Right lobe of liver (tissue), 4 donors: ENCODE measurements around the gene DDX6.

Source experiments
- POLR2A ChIP-seq: fragments of 450-650 bp; IDR thresholded peaks from one replicate; pipeline ENCODE4 v1.6.1; 2017; ENCODE audit warnings: antibody characterized with exemption, mild to moderate bottlenecking
- TF ChIP-seq, protein P1 (sequence below), 4 donors: fragments of 200-600 bp in 3 of 4; fragments of 450-650 bp in 1 of 4; IDR thresholded peaks; one replicate each; pipeline versions ENCODE4 v1.5.1 to v1.8.0; 2016 to 2022; ENCODE audit warnings: antibody characterized with exemption in 4 of 4, mild to moderate bottlenecking in 2 of 4
- donor health status: DM: no; HTN: no; CAD: no.
- donor health status: DM: no; HTN: no; CAD: no.
- donor health status: DM: no; HTN: yes; CAD: no.

DNA sequence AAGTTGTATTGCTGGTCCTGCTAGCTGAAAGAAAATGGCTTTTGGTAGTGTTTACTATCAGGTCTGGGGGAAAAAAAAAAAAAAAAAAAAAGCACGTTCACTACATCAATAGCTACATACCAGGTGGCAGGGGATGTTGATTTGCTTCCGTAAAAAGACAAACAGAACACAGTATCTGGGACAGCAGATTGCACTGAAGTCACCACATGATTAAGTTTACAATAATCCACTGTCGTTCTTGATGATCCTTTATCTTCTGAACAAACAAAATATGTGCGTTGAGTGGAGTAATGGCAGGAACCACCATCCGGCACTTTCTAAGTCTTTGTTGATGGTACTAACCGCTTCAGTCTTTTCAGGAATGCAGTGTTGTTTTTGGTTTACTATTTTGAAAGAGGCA lies 48.7 kb downstream of the DDX6 start:
- TF ChIP-seq, protein P1, sequence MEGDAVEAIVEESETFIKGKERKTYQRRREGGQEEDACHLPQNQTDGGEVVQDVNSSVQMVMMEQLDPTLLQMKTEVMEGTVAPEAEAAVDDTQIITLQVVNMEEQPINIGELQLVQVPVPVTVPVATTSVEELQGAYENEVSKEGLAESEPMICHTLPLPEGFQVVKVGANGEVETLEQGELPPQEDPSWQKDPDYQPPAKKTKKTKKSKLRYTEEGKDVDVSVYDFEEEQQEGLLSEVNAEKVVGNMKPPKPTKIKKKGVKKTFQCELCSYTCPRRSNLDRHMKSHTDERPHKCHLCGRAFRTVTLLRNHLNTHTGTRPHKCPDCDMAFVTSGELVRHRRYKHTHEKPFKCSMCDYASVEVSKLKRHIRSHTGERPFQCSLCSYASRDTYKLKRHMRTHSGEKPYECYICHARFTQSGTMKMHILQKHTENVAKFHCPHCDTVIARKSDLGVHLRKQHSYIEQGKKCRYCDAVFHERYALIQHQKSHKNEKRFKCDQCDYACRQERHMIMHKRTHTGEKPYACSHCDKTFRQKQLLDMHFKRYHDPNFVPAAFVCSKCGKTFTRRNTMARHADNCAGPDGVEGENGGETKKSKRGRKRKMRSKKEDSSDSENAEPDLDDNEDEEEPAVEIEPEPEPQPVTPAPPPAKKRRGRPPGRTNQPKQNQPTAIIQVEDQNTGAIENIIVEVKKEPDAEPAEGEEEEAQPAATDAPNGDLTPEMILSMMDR (IDR thresholded peaks at IDR 0.05) = no peak
- TF ChIP-seq POLR2A = no peak
